ENCODE data around the gene TBC1D2B. TPM values are rescaled to one million over a fixed set of nuclear protein-coding genes. Genes with fewer than 3 reads are reported as not detected.
"Not testable (repeated sequence)": the region's sequence is repeated elsewhere in the genome, so short reads cannot be mapped to it uniquely, and the experiment has no call there.

TBC1D2B gene
- total RNA-seq, 1 donor from 2014 or later = 22.1 TPM

DNA sequence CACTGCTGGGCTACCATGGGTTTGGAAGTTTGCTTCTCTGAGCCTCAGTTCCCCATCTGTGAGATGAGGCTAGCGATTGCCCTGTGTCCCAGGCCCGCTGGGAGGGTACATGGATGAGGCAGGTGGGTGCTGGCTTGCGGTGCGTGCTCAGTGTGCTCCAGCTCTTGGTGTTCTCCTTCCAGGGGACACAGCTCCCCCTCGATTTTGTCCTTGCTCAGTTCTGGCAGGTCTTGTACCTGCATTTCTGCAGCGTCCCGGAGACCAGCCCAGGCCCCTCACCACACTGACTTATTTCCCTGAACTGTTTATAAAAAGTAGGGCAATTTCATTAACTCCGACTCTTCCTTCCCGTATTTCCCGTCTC, 95.4 kb downstream of the TBC1D2B start:
- no peak overlapping the region for H3K27ac Mint-ChIP-seq

DNA sequence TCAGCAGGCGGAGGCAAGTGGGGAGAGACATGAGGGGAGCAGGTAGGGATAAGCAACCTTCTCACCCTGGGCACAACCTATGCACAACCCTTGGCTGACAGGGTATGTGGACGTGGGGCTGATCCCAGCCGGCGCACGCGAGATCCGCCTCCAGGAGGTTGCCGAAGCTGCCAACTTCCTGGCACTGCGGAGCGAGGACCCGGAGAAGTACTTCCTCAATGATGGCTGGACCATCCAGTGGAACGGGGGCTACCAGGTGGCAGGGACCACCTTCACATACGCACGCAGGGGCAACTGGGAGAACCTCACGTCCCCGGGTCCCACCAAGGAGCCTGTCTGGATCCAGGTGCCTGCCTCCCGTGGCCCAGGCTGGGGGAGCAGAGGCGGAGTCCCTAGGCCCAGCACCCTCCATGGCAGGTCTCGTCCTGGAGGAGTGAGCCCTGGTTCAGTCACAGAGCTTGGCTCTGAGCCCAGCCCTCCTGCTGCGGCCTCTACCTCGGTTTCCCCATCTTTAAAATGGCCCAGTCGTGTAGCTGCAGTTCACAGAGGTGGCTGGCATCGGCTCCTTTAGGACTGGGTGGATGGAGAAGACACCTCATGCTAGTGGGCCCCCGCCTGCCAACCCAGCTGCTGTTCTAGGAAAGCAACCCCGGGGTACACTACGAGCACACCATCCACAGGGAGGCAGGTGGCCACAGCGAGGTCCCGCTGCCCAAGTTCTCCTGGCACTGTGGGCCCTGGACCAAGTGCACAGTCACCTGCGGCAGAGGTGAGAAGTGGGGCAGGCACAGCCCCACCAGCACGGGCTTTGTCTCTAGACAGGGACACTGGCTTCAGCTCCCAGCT, 96.0 kb downstream of the TBC1D2B start:
- H3K27me3 Mint-ChIP-seq = no peaks in the 10 kb centered on the region
- peak; percentile 62 for DNase-seq (ENCODE audit: extremely low spot score, unreplicated experiment)
- H3K36me3 Mint-ChIP-seq = no peaks in the 10 kb centered on the region
- H3K27ac Mint-ChIP-seq = no peak overlapping the region
- H3K4me3 Mint-ChIP-seq = no peak overlapping the region
- H3K4me1 Mint-ChIP-seq (ENCODE audit: unreplicated experiment) = no peaks in the 10 kb centered on the region
- TF ChIP-seq, protein P1, sequence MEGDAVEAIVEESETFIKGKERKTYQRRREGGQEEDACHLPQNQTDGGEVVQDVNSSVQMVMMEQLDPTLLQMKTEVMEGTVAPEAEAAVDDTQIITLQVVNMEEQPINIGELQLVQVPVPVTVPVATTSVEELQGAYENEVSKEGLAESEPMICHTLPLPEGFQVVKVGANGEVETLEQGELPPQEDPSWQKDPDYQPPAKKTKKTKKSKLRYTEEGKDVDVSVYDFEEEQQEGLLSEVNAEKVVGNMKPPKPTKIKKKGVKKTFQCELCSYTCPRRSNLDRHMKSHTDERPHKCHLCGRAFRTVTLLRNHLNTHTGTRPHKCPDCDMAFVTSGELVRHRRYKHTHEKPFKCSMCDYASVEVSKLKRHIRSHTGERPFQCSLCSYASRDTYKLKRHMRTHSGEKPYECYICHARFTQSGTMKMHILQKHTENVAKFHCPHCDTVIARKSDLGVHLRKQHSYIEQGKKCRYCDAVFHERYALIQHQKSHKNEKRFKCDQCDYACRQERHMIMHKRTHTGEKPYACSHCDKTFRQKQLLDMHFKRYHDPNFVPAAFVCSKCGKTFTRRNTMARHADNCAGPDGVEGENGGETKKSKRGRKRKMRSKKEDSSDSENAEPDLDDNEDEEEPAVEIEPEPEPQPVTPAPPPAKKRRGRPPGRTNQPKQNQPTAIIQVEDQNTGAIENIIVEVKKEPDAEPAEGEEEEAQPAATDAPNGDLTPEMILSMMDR (conservative IDR thresholded peaks at IDR 0.05) = no peak
- no peaks in the 10 kb centered on the region for H3K9me3 Mint-ChIP-seq

More for the DNA sequence above, 95.4 kb downstream of the TBC1D2B start:
- no peak for DNase-seq (ENCODE audit: extremely low spot score, unreplicated experiment)
- no peaks in the 10 kb centered on the region for H3K27me3 Mint-ChIP-seq
- H3K9me3 Mint-ChIP-seq = no peaks in the 10 kb centered on the region
- no peaks in the 10 kb centered on the region for H3K4me1 Mint-ChIP-seq (ENCODE audit: unreplicated experiment)
- H3K4me3 Mint-ChIP-seq = no peak overlapping the region
- no peaks in the 10 kb centered on the region for H3K36me3 Mint-ChIP-seq
- TF ChIP-seq, protein P1 (conservative IDR thresholded peaks at IDR 0.05) = no peak

DNA sequence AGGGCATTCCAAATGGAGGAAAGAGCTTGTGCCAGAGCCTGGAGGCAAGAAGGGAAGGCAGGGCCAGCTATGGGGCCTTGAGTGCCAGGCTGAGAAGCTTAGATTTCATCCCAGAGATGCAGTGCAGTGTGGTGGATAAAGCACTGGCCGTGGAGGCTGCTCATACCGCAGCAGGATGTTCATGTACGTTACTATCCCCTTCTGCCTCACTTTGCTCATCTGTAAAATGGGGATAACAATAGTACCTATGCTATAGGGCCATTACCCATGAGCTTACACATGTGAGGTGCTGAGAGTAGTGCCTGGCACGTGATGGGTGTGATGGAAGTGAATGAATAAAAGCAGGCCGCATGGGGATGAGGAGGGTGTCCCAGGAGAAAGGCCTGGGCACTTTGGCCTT, 96.8 kb downstream of the TBC1D2B start:
- H3K27ac Mint-ChIP-seq; H3K9me3 Mint-ChIP-seq; H3K4me1 Mint-ChIP-seq (ENCODE audit: unreplicated experiment); H3K36me3 Mint-ChIP-seq; H3K27me3 Mint-ChIP-seq; DNase-seq (ENCODE audit: extremely low spot score, unreplicated experiment); H3K4me3 Mint-ChIP-seq: not testable (repeated sequence)

DNA sequence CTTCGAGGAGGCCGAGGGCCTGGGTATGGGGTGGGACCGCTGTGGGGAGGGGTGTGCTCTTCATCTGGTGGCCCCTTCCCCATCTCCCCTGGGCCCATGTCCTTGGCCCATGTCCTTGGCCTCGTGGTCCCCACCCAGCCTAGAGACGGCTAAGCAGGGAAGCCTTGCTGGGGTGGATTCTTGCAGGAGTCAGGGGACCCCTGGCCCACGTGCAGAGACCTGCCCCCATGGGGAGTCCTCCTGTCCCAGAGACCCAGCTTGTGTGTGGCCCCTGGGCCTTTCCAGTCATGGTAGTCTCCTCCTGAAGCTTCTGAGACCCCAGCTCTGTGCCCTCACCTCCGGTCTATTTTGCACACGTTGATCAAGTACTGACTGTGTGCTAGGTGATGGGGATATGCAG, 97.4 kb downstream of the TBC1D2B start:
- H3K4me3 Mint-ChIP-seq = no peak overlapping the region
- no peaks in the 10 kb centered on the region for H3K4me1 Mint-ChIP-seq (ENCODE audit: unreplicated experiment)
- H3K27ac Mint-ChIP-seq = no peak overlapping the region
- TF ChIP-seq, protein P1 (conservative IDR thresholded peaks at IDR 0.05) = no peak
- H3K9me3 Mint-ChIP-seq = no peaks in the 10 kb centered on the region
- no peaks in the 10 kb centered on the region for H3K27me3 Mint-ChIP-seq
- peak; percentile 43 for DNase-seq (ENCODE audit: extremely low spot score, unreplicated experiment)
- H3K36me3 Mint-ChIP-seq = no peaks in the 10 kb centered on the region

DNA sequence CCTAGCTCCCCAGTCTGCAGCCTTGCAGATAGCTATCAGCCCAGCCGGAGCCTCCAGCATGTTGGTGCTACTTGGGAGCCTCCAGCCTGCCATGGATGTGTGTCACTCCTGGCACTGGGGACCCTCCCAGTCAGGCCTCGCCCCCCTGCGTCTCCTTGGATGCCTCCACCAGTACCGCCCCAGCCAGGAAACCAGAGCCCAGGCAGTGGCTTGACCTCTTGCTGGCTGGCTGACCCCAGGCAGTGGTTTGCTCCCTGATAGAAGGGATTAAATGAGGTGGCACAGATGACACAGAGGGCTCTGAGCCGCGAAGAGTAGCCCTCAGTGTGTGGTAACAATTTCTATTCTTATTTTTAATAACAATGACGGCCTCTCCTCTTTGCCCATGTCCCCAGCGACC, 98.4 kb downstream of the TBC1D2B start:
- not testable (repeated sequence) for H3K9me3 Mint-ChIP-seq; H3K4me3 Mint-ChIP-seq; H3K27me3 Mint-ChIP-seq; H3K4me1 Mint-ChIP-seq (ENCODE audit: unreplicated experiment); H3K27ac Mint-ChIP-seq; H3K36me3 Mint-ChIP-seq
- peak; percentile 49 for DNase-seq (ENCODE audit: extremely low spot score, unreplicated experiment)

DNA sequence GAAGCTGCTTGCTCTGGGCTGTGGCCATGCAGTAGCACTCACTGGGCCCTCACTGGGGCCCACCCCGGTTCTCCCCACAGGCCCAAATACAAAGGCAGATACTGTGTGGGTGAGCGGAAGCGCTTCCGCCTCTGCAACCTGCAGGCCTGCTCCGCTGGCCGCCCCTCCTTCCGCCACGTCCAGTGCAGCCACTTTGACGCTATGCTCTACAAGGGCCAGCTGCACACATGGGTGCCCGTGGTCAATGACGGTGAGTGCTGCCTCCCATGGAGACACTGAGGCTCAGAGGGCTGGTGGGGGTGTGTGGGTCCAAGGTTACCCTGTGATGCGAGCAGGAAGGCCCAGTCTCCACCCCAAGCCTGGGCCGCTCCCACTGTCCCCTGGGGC, 98.8 kb downstream of the TBC1D2B start:
- H3K4me3 Mint-ChIP-seq; H3K4me1 Mint-ChIP-seq (ENCODE audit: unreplicated experiment); H3K36me3 Mint-ChIP-seq: not testable (repeated sequence)

DNA sequence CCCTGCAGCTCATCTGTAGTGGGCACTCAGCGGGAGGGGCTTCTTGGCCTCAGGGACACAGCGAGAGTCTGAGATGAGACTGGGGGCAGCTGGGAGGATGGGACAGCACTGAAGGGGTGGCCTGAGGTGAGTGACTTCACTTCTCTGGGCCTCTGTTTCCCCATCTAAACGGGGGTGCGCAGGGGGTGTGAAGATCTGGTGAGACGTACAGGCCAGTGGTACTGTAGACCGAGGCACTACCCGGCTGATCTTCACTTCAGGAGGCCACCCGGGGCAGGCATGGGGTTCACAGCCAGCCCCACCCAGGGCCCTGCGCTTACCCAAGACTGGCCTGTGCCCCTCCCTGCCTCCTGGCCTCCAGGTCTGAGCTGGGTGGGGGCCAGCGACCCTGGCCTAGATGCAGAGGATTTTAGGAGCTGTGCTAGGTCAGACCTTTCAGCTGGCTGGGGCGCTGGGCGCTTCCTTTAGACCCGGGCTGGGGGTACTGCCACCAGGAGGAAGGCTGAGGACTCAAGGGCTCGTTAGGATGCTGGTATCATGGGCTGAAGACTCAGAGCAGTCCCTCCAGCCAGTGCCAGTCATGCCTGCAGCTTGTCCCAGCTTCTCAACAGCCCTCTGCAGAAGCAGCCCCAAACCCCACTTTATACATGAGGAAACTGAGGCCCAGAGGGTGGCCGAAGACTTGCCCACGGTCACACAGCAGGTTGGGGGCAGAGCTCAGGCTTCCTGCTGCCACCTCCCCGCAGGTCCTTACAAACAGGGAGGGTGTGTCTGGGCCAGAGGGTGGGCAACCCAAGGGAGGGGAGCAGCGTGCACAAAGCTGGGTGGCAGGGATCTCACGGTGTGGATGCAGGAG, 99.4 kb downstream of the TBC1D2B start:
- H3K36me3 Mint-ChIP-seq, H3K9me3 Mint-ChIP-seq: not testable (repeated sequence)

More for the DNA sequence above, 98.8 kb downstream of the TBC1D2B start:
- H3K27ac Mint-ChIP-seq; DNase-seq (ENCODE audit: extremely low spot score, unreplicated experiment); H3K9me3 Mint-ChIP-seq; H3K27me3 Mint-ChIP-seq: not testable (repeated sequence)

DNA sequence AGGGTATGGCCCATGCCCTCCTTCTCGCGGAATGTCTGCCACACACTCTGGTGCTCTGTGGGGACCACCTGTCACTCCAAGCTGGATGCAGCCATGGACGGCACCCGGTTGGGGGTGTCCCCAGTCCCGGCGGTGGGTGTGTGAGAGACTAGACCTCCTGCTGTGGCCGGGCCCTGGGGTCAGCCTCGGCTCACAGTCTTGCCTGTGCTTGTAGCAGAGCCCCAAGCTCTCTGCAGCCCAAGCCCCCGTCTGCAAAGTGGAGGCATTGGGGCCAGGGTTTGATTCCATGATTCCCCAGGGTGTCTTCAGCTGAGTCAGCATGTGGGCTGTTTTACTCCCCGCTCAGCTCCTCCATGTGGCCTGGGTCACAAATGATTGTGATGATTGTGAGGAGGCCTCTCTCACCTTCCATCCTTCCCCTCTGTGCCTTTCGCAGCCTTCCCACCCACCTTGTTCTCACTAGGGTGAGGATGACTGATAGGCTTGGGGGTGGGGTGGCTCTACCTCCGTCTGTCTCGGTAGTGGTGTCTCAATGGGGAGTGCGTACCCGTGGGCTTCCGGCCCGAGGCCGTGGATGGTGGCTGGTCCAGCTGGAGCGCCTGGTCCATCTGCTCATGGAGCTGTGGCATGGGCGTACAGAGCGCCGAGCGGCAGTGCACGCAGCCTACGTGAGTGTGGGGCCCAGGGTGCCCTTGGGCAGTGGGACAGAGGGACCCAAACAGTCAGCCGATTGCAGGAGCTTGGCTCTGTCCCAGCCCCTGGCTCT, 100.6 kb downstream of the TBC1D2B start:
- not testable (repeated sequence) for H3K27ac Mint-ChIP-seq; H3K9me3 Mint-ChIP-seq; H3K27me3 Mint-ChIP-seq; H3K4me1 Mint-ChIP-seq (ENCODE audit: unreplicated experiment); H3K36me3 Mint-ChIP-seq; H3K4me3 Mint-ChIP-seq
- DNase-seq (ENCODE audit: extremely low spot score, unreplicated experiment) = peak; percentile 65

More for the DNA sequence above, 99.4 kb downstream of the TBC1D2B start:
- not testable (repeated sequence) for H3K27me3 Mint-ChIP-seq; H3K27ac Mint-ChIP-seq; H3K4me3 Mint-ChIP-seq; H3K4me1 Mint-ChIP-seq (ENCODE audit: unreplicated experiment)
- DNase-seq (ENCODE audit: extremely low spot score, unreplicated experiment) = peak; percentile 55

DNA sequence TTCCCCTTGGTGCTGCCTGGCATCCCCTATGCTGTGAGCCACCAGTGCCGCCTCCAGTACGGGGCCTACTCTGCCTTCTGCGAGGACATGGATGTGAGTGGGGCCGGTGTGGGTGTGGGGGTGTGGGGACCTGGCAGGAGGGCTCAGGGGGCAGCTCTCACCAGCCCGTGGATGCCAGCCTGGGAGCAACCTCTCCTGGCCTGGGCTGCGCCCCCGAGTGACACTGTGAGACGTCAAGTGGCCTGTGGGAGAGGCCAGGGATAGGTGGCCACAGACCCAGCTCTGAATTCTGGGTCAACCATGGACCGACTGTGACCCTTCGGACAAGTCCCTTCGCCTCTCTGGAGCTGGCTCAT, 101.4 kb downstream of the TBC1D2B start:
- H3K36me3 Mint-ChIP-seq; H3K4me1 Mint-ChIP-seq (ENCODE audit: unreplicated experiment); H3K9me3 Mint-ChIP-seq; H3K27ac Mint-ChIP-seq; H3K27me3 Mint-ChIP-seq; H3K4me3 Mint-ChIP-seq: not testable (repeated sequence)
- DNase-seq (ENCODE audit: extremely low spot score, unreplicated experiment) = peak; percentile 50
